Activated CD4-positive, alpha-beta T cell treated with anti-CD3 and anti-CD28 coated beads, Interleukin-2, amount 10 ng/mL, durations not matched to agents 7 days and 5 days (primary cell): ENCODE measurements around the gene ITGB5. TPM values are rescaled to one million over a fixed set of nuclear protein-coding genes. Genes with fewer than 3 reads are reported as not detected.
"Not testable (repeated sequence)": the region's sequence is repeated elsewhere in the genome, so short reads cannot be mapped to it uniquely, and the experiment has no call there.

ENCODE experiments used
- CTCF ChIA-PET: fragments of 350-600 bp; sonication (Branson Sonifier 250); formaldehyde crosslinking; loops from one replicate; lab custom pipeline; 2021; ENCODE audit warnings: antibody characterized with exemption; lab: Charles Lee
- POLR2A ChIA-PET: fragments of 350-600 bp; sonication (Branson Sonifier 250); formaldehyde crosslinking; loops from one replicate; lab custom pipeline; 2021; ENCODE audit warnings: antibody characterized with exemption; lab: Charles Lee
- DNase-seq: peaks from one replicate; pipeline ENCODE4 v3.0.0-alpha.2; 2020
- H3K27ac Mint-ChIP-seq: one replicate; pipeline ENCODE4 v1.8.0; 2021; ENCODE audit warnings: mild to moderate bottlenecking, moderate library complexity, mixed read lengths
- H3K27me3 Mint-ChIP-seq: one replicate; pipeline ENCODE4 v1.8.0; 2021; ENCODE audit warnings: mixed read lengths
- H3K36me3 Mint-ChIP-seq: one replicate; pipeline ENCODE4 v1.8.0; 2021; ENCODE audit warnings: low read depth, mixed read lengths
- H3K4me1 Mint-ChIP-seq: one replicate; pipeline ENCODE4 v1.8.0; 2021; ENCODE audit warnings: mixed read lengths
- H3K4me3 Mint-ChIP-seq: one replicate; pipeline ENCODE4 v1.8.0; 2021; ENCODE audit warnings: mild to moderate bottlenecking, moderate library complexity, mixed read lengths
- H3K9me3 Mint-ChIP-seq: one replicate; pipeline ENCODE4 v1.8.0; 2021; ENCODE audit warnings: mixed read lengths
- total RNA-seq, 2 experiments: library from RNA; stranded (reverse); gene quantifications; one replicate each; pipeline ENCODE4 v1.2.3, GENCODE V29; 2021

ITGB5 gene
- total RNA-seq, 2 experiments from 2014 or later = 0.15 to 0.37 TPM

DNA sequence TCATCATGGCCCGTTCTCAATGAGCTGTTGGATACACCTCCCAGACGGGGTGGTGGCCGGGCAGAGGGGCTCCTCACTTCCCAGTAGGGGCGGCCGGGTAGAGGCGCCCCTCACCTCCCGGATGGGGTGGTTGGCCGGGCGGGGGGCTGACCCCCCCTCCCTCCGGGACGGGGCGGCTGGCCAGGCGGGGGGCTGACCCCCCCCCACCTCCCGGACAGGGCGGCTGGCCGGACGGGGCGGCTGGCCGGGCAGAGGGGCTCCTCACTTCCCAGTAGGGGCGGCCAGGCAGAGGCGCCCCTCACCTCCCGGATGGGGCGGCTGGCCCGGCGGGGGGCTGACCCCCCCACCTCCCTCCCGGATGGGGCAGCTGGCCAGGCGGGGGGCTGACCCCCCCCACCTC, 137.3 kb downstream of the ITGB5 start:
- H3K9me3 Mint-ChIP-seq, CTCF ChIA-PET, H3K27ac Mint-ChIP-seq, H3K27me3 Mint-ChIP-seq, POLR2A ChIA-PET, H3K36me3 Mint-ChIP-seq, H3K4me3 Mint-ChIP-seq, DNase-seq, H3K4me1 Mint-ChIP-seq: not testable (repeated sequence)

DNA sequence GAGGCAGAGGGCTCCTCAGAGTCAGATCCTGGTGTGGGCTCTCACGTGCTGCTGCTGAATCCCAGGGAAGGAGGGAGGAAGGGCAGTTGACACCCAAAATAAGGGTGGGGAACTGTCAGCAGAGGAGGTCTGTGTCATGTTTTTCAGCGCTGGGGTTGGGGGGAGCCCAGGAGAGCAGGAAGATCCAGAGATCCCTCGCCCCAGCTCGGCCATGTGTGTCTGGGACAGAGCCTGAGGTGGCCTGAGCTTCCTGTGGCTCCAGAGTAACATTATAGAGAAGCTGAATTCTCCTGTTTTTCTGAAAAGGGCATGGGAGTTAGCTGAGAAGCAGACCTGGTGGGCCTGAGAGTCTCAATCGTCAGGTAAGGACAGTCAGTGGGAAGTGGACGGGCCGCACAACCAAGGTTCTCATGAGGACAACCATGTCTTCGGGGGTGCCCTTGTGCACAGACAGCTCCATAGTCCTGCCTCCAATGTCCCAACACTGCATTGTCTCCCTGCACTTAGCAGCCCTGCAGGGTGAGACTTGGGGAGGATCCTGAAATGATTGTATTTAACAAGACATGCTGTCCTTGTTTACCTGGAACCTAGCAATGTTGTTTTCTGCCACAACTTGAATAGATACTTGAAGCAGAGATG, 138.5 kb downstream of the ITGB5 start:
- no peak for DNase-seq

DNA sequence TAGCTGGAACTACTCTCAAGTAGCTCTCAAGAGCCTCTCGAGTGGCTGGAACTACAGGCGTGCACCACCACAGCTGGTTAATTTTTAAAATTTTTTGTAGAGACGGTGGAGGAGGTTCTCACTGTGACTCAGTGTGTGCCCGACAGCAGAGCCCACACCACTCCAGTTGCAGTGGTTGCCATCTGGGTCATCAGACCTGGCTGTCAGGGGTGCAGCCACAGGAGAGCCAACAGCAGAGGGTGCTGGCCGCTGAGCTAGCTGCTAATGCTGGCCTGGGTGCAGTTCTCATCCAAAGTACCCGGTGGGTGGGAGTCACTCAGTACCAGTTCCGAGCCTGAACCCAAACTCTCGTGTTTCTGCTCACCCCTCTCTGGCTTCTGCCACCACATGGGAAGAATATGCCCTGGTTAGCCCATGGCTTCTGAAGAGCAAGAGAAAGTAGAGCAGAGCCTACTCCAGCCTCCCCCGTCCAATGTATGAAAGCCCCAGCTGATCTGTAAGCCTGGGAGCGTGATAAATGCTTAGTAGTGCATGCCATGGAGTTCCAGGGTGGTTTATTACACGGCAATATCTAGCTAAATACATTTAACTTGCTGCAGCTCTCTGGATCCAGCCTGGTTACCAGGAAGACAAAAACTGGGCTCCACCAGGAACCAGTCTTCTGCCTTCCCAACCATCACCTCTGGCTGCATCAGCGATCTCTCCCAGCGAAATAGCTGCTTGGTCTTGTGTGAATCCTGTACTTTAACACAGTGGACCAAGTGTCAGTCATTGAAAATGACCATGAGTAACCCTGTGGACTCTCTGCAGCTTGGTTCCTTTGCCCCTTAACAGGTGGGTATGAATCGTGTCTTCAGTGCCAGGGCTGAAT, 139.8 kb downstream of the ITGB5 start:
- peaks cover 16% of the 10 kb centered on the region for H3K36me3 Mint-ChIP-seq
- H3K27me3 Mint-ChIP-seq = no peaks in the 10 kb centered on the region
- H3K4me1 Mint-ChIP-seq = no peaks in the 10 kb centered on the region
- ChIA-PET POLR2A (no interaction called here), CTCF (interaction anchor here (1.0 to 1.1 kb wide), 2 partner anchors 12 to 852 kb away, joined by 3 to 7 read pairs; no protein-coding TSS in a partner anchor)
- no peak overlapping the region for H3K27ac Mint-ChIP-seq
- DNase-seq = no peak
- no peaks in the 10 kb centered on the region for H3K9me3 Mint-ChIP-seq
- no peak overlapping the region for H3K4me3 Mint-ChIP-seq

More for the DNA sequence above, 138.5 kb downstream of the ITGB5 start:
- no peak overlapping the region for H3K27ac Mint-ChIP-seq
- H3K4me3 Mint-ChIP-seq = no peak overlapping the region
- ChIA-PET CTCF (interaction anchor here (0.6 kb wide), 1 partner anchor 23 kb away, joined by 4 read pairs; no protein-coding TSS in a partner anchor), POLR2A (no interaction called here)
- no peaks in the 10 kb centered on the region for H3K9me3 Mint-ChIP-seq
- H3K36me3 Mint-ChIP-seq = peaks cover 11% of the 10 kb centered on the region
- no peaks in the 10 kb centered on the region for H3K27me3 Mint-ChIP-seq
- no peaks in the 10 kb centered on the region for H3K4me1 Mint-ChIP-seq

DNA sequence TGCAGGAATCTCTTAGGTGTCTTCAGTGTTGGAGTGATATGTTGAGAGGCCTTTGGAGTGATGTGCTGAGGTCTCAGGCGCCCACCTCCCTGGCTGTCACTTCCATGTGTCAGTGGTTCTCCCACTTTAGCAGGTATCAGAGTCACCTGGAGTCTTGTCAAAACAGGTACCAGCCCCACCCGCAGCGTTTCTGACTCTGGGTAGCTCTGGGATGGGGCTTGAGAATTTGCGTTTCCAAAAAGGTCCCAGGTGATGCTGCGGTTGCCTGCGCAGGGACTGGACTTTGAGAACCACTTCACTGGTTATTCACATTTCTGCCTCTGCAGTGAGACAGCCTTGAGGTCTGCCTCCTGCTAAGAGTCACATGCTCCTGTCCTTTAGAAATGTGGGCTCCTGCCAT, 141.4 kb downstream of the ITGB5 start:
- Mint-ChIP-seq H3K27ac (no peak overlapping the region), H3K36me3 (peaks cover 26% of the 10 kb centered on the region), H3K4me3 (no peak overlapping the region), H3K27me3 (no peaks in the 10 kb centered on the region), H3K4me1 (no peaks in the 10 kb centered on the region), H3K9me3 (no peaks in the 10 kb centered on the region)
- ChIA-PET CTCF (interaction anchor here (1.2 kb wide), 1 partner anchor 156 kb away, joined by 3 read pairs; no protein-coding TSS in a partner anchor), POLR2A (no interaction called here)
- no peak for DNase-seq

DNA sequence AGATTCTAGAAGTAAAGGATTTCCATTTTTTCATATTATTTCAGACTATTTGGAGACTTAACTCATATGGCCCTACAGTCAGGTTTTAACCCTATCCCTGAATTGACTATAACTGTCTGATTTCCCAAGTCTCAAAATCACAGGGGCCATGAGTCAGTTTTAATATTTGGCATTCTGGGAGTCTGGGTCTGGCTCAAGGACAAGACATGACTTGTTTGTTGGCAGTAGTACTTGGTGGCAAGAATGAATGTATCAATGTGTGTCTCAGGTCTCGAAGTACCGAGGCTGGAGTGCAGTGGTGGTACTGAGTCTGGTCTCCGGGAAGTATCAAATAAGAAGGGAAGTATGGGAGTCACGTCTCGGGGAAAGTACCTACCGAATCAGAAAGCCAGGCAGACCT, 146.1 kb downstream of the ITGB5 start:
- DNase-seq = no peak
- Mint-ChIP-seq H3K36me3 (peaks cover 51% of the 10 kb centered on the region), H3K9me3 (no peaks in the 10 kb centered on the region), H3K4me1 (peaks cover 7% of the 10 kb centered on the region), H3K27me3 (no peaks in the 10 kb centered on the region), H3K4me3 (no peak overlapping the region), H3K27ac (no peak overlapping the region)
- ChIA-PET CTCF (interaction anchor here (1.2 kb wide), 1 partner anchor 13 kb away, joined by 3 read pairs; no protein-coding TSS in a partner anchor), POLR2A (no interaction called here)

- H3K9me3 Mint-ChIP-seq = peaks cover 3% of the 10 kb centered on the region
- POLR2A ChIA-PET = no interaction called here
- DNase-seq = no peak
- CTCF ChIA-PET = interaction anchor here (1.6 to 1.7 kb wide), 2 partner anchors 9 to 170 kb away, joined by 4 to 7 read pairs; no protein-coding TSS in a partner anchor
- H3K4me3 Mint-ChIP-seq = peak overlapping the region; percentile 98
- peaks cover 18% of the 10 kb centered on the region for H3K36me3 Mint-ChIP-seq
- H3K27me3 Mint-ChIP-seq = peaks cover 9% of the 10 kb centered on the region
- H3K27ac Mint-ChIP-seq = peak overlapping the region; percentile 46
- H3K4me1 Mint-ChIP-seq = peaks cover 33% of the 10 kb centered on the region
Observed at GRCh38 chr3:124731760-124732159, 155.4 kb downstream of the ITGB5 start.

- peaks cover 3% of the 10 kb centered on the region for H3K9me3 Mint-ChIP-seq
- ChIA-PET POLR2A (no interaction called here), CTCF (interaction anchor here (1.1 to 1.7 kb wide), 2 partner anchors 30 to 171 kb away, joined by 4 to 7 read pairs; no protein-coding TSS in a partner anchor)
- peak; percentile 9 for DNase-seq
- H3K36me3 Mint-ChIP-seq = peaks cover 18% of the 10 kb centered on the region
- peaks cover 14% of the 10 kb centered on the region for H3K27me3 Mint-ChIP-seq
- H3K27ac Mint-ChIP-seq = peak overlapping the region; percentile 99
- peaks cover 33% of the 10 kb centered on the region for H3K4me1 Mint-ChIP-seq
- peak overlapping the region; percentile 98 for H3K4me3 Mint-ChIP-seq
Observed at GRCh38 chr3:124730941-124731297, 156.2 kb downstream of the ITGB5 start.

DNA sequence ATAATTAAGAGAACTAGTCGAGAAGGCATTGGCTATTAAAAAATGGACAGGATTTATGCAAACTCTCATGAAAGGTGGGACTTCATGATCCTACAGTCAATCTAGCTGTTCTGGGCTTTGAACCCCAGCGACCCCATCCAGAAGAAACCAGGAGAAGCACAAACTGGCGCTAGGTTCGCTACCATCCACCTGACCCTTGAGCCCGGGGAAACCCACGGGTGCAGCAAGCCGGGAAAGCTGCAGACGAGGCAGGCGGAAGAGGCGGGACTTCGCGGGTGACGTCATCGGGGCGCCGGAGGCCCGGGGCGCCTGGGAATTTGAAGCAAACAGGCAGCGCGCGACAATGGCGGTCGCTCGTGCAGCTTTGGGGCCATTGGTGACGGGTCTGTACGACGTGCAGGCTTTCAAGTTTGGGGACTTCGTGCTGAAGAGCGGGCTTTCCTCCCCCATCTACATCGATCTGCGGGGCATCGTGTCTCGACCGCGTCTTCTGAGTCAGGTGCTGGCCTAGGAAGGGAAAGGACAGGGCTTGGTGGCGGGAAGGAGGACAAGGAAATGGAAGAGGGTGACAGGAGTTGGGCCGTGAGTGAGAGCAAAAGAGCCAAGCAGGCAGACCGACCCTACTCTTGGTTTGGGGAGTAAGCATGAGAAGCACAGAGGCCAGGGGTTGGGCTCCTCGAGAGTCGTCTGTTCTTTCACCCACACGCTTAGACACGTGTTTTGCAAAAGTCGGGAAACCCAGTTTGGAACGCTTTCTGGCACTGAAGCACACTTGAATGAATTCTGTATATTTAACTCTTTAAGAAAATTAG, 156.8 kb downstream of the ITGB5 start, which contains the start of gene UMPS:
Gene UMPS (plus strand): TSS at position 324 of the 812 bp plus-strand sequence. CDS start 20 bp downstream, at position 344.
- peak within 1 kb of the TSS; percentile 98 for H3K4me3 Mint-ChIP-seq
- ChIA-PET CTCF (interaction anchor here (1.1 to 1.7 kb wide), 4 partner anchors 11 to 171 kb away, joined by 3 to 7 read pairs (median 4); no protein-coding TSS in a partner anchor), POLR2A (interaction anchor here (0.7 kb wide), 1 partner anchor 777 kb away, joined by 3 read pairs; no protein-coding TSS in a partner anchor)
- peak; percentile 94 for DNase-seq
- peaks cover 33% of the 10 kb centered on the region for H3K4me1 Mint-ChIP-seq
- peak within 1 kb of the TSS; percentile 99 for H3K27ac Mint-ChIP-seq
- H3K36me3 Mint-ChIP-seq = peaks cover 17% of the 10 kb centered on the region
- peaks cover 3% of the 10 kb centered on the region for H3K9me3 Mint-ChIP-seq
- peaks cover 18% of the 10 kb centered on the region for H3K27me3 Mint-ChIP-seq

- H3K27ac Mint-ChIP-seq = no peak overlapping the region
- POLR2A ChIA-PET = no interaction called here
- H3K4me1 Mint-ChIP-seq = no peaks in the 10 kb centered on the region
- DNase-seq = no peak
- H3K9me3 Mint-ChIP-seq = no peaks in the 10 kb centered on the region
- CTCF ChIA-PET = interaction anchor here (1.1 kb wide), 1 partner anchor 10 kb away, joined by 4 read pairs; no protein-coding TSS in a partner anchor
- no peak overlapping the region for H3K4me3 Mint-ChIP-seq
- peaks cover 48% of the 10 kb centered on the region for H3K27me3 Mint-ChIP-seq
- H3K36me3 Mint-ChIP-seq = no peaks in the 10 kb centered on the region
Observed at GRCh38 chr3:124722589-124722988, 164.6 kb downstream of the ITGB5 start.

DNA sequence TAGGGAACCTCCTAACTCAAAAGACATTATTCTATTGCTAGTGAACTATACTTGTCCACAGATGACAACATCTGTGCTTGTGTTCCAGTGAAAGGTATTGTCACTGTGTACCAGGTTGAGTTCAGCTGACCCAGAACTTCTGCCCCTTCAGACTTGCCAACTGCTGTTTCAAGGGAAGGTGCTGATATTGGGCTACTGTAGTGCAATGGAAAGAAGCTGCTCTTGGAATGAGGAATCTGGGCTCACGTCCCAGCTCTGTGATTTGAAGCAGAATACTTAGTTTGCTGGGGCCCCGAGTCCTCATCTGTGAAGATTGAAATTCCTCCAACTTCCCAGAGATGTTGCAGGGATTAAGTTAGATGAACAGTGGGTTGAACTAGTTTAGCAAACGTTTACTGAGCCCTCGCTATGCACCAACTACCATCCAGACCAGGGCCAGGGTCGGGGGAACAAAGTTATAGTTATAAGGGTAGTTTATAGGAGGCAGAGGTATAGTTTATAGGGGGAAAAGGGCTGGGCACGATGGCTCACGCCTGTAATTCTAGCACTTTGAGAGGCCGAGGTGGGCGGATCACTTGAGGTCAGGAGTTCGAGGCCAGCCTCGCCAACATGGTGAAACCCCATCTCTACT, 172.8 kb downstream of the ITGB5 start:
- ChIA-PET CTCF (interaction anchor here (0.7 kb wide), 1 partner anchor 11 kb away, joined by 3 read pairs; no protein-coding TSS in a partner anchor), POLR2A (no interaction called here)
- Mint-ChIP-seq H3K4me1 (no peaks in the 10 kb centered on the region), H3K9me3 (no peaks in the 10 kb centered on the region), H3K4me3 (no peak overlapping the region), H3K27me3 (peaks cover 30% of the 10 kb centered on the region), H3K27ac (no peak overlapping the region), H3K36me3 (no peaks in the 10 kb centered on the region)
- no peak for DNase-seq
